NB4 (cell line): ENCODE measurements around the gene PCSK5.

Experiments used
- MYC ChIP-seq: IDR thresholded peaks from 2 replicates; pipeline ENCODE4 v1.6.1; 2011; ENCODE audit warnings: low read depth, low read length
- POLR2A ChIP-seq: IDR thresholded peaks from 2 replicates; pipeline ENCODE4 v1.6.1; 2011; ENCODE audit warnings: mild to moderate bottlenecking; ENCODE audit not compliant: insufficient read length; ENCODE audit errors: extremely low read depth
- TF ChIP-seq, protein P1 (sequence below): IDR thresholded peaks from one replicate; pipeline ENCODE4 v1.5.1; 2012; ENCODE audit warnings: low read depth, low read length
- TF ChIP-seq, protein P2 (sequence below): IDR thresholded peaks from 2 replicates; pipeline ENCODE4 v1.6.1; 2011; ENCODE audit warnings: low read depth, low read length

DNA sequence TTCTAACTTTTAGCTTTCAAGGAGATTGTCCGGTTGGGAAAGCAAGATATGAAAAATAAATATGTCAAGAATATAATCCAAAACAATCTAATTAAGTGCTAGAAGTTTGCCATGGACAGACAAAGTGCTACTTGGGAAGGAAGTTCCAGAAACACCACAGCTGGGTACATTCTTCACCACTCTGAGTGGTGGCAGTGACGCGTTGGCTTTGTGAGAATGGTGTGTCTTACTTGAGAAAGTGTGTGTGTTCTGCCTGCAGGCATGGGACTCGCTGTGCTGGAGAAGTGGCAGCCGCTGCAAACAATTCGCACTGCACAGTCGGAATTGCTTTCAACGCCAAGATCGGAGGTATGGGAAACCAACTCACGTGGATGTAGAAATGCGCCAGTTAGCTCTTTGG, 177.2 kb downstream of the PCSK5 start:
- TF ChIP-seq, protein P1, sequence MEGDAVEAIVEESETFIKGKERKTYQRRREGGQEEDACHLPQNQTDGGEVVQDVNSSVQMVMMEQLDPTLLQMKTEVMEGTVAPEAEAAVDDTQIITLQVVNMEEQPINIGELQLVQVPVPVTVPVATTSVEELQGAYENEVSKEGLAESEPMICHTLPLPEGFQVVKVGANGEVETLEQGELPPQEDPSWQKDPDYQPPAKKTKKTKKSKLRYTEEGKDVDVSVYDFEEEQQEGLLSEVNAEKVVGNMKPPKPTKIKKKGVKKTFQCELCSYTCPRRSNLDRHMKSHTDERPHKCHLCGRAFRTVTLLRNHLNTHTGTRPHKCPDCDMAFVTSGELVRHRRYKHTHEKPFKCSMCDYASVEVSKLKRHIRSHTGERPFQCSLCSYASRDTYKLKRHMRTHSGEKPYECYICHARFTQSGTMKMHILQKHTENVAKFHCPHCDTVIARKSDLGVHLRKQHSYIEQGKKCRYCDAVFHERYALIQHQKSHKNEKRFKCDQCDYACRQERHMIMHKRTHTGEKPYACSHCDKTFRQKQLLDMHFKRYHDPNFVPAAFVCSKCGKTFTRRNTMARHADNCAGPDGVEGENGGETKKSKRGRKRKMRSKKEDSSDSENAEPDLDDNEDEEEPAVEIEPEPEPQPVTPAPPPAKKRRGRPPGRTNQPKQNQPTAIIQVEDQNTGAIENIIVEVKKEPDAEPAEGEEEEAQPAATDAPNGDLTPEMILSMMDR: no peak
- TF ChIP-seq, protein P2, sequence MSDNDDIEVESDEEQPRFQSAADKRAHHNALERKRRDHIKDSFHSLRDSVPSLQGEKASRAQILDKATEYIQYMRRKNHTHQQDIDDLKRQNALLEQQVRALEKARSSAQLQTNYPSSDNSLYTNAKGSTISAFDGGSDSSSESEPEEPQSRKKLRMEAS: no peak
- TF ChIP-seq POLR2A (no peak), MYC (no peak)
